Activated CD8-positive, alpha-beta memory T cell treated with anti-CD3 and anti-CD28 coated beads, Interleukin-2, amount 50 U/mL, for 1 hour (primary cell): ENCODE data around the gene TP53TG5.

Source experiments
- DNase-seq: peaks from one replicate; pipeline ENCODE4 v3.0.0-alpha.2; 2020; ENCODE audit errors: extremely low read depth

Gene TP53TG5

GRCh38 chr20:45405571-45406259, 27.6 kb upstream of the TP53TG5 start:
- no peak for DNase-seq

- DNase-seq: no peak
These were observed 26.3 kb upstream of the TP53TG5 start for GRCh38 chr20:45404438-45404837.

- no peak for DNase-seq
These were observed 24.8 kb upstream of the TP53TG5 start for GRCh38 chr20:45402946-45403345.

GRCh38 chr20:45400346-45401031, 22.4 kb upstream of the TP53TG5 start:
- DNase-seq: no peak

- DNase-seq: no peak
These were observed 20.9 kb upstream of the TP53TG5 start for GRCh38 chr20:45399018-45399417.

GRCh38 chr20:45395114-45395415, 16.9 kb upstream of the TP53TG5 start:
- no peak for DNase-seq

- DNase-seq: no peak
These were observed 16.3 kb upstream of the TP53TG5 start for GRCh38 chr20:45394221-45395113.

- DNase-seq: no peak
These were observed 14.6 kb upstream of the TP53TG5 start for GRCh38 chr20:45392733-45393132.

- DNase-seq: no peak
These were observed 13.4 kb upstream of the TP53TG5 start for GRCh38 chr20:45391559-45391958.

GRCh38 chr20:45390931-45391330, 12.8 kb upstream of the TP53TG5 start:
- DNase-seq: no peak

GRCh38 chr20:45387274-45387673, 9.1 kb upstream of the TP53TG5 start:
- DNase-seq: no peak

GRCh38 chr20:45377269-45377668, 856 bp downstream of the TP53TG5 start:
- no peak for DNase-seq

- no peak for DNase-seq
These were observed 3.2 kb downstream of the TP53TG5 start for GRCh38 chr20:45374966-45375365.

GRCh38 chr20:45374101-45374467, 4.0 kb downstream of the TP53TG5 start:
- no peak for DNase-seq

- DNase-seq: peak; percentile 78
These were observed 4.6 kb downstream of the TP53TG5 start for GRCh38 chr20:45373353-45374100.

- no peak for DNase-seq
These were observed 5.3 kb downstream of the TP53TG5 start for GRCh38 chr20:45372646-45373352.

GRCh38 chr20:45372241-45372640, 5.9 kb downstream of the TP53TG5 start:
- no peak for DNase-seq

GRCh38 chr20:45370571-45371160, 7.5 kb downstream of the TP53TG5 start:
- DNase-seq: no peak

GRCh38 chr20:45368221-45368980, 9.7 kb downstream of the TP53TG5 start:
- DNase-seq: no peak

GRCh38 chr20:45367126-45367525, 11.0 kb downstream of the TP53TG5 start:
- DNase-seq: no peak
